Heart right ventricle (tissue), 16 donors: ENCODE results near the gene LRRC70. TPM values are rescaled to one million over a fixed set of nuclear protein-coding genes. Genes with fewer than 3 reads are reported as not detected.

Source experiments
- ATAC-seq, 8 donors: fragments of 200-7000 bp; cut with Tn5 transposase; one replicate each; pipeline ENCODE4 v1.9.1; 2020; ENCODE audit warnings: mild to moderate bottlenecking in 8 of 8, moderate library complexity in 8 of 8, moderate number of reproducible peaks in 1 of 8
- DNase-seq, 2 donors: peaks; one replicate each; pipeline ENCODE4 v3.0.0-alpha.2; 2020
- H3K27ac ChIP-seq, 10 donors: fragments of 200-600 bp; sonication (generic) in 2 of 10; one replicate each; pipeline versions ENCODE4 v1.5.0 to v1.8.0; 2020 to 2022; ENCODE audit warnings: mild to moderate bottlenecking in 3 of 10
- H3K27me3 ChIP-seq, 7 donors: fragments of 200-600 bp; one replicate each; pipeline ENCODE4 v1.8.0; 2021 to 2022; ENCODE audit warnings: mild to moderate bottlenecking in 2 of 7
- H3K36me3 ChIP-seq, 9 donors: fragments of 200-600 bp; sonication (generic) in 1 of 9; one replicate each; pipeline versions ENCODE4 v1.5.0 to v1.8.0; 2020 to 2022; ENCODE audit warnings: mild to moderate bottlenecking in 2 of 9
- H3K4me1 ChIP-seq, 9 donors: fragments of 200-600 bp; sonication (generic) in 1 of 9; one replicate each; pipeline versions ENCODE4 v1.5.0 to v1.8.0; 2020 to 2022; ENCODE audit warnings: mild to moderate bottlenecking in 4 of 9
- H3K4me3 ChIP-seq, 10 donors: fragments of 200-600 bp; sonication (generic) in 2 of 10; one replicate each; pipeline versions ENCODE4 v1.5.0 to v1.8.0; 2020 to 2022; ENCODE audit warnings: mild to moderate bottlenecking in 7 of 10, moderate library complexity in 2 of 10
- H3K9me3 ChIP-seq, 11 donors: fragments of 200-600 bp in 10 of 11; sonication (generic) in 2 of 11; one replicate each; pipeline versions ENCODE4 v1.5.0 to v1.8.0; 2013 to 2022; ENCODE audit warnings: mild to moderate bottlenecking in 2 of 11, control low read depth in 1 of 11, moderate library complexity in 1 of 11
- WGBS, 2 donors: extraction: QIAGEN DNeasy Blood & Tissue Kit; methylation state at CpG; one replicate each; pipeline ENCODE4 v1.1.7; 2013; ENCODE audit warnings: inconsistent platforms in 1 of 2; 5-methylcytosine and 5-hydroxymethylcytosine counted together
- intact Hi-C, 10 donors: fragments of 100-400 bp; cut with DNase I; formaldehyde crosslinking; loops; one replicate each; pipeline versions ENCODE4 v1.11.1 to v1.14.2; 2022
- polyA plus RNA-seq, 2 donors: library from polyadenylated mRNA; stranded (reverse); fragments of 200-250 nt; gene quantifications; one replicate each; pipeline ENCODE4 v1.2.3, GENCODE V29; 2013
- total RNA-seq, 10 donors: library from RNA; stranded (reverse); fragmentation: NEBNext Ultra II Directional in 3 of 10; extraction: Animal tissue kit (Norgen Biotek cat#: 25700) in 3 of 10; gene quantifications; one replicate each; pipeline versions ENCODE4 v1.2.1 to v1.2.4, GENCODE V29; 2021 to 2023
- TF ChIP-seq, protein P1 (sequence below), 9 donors: fragments of 200-600 bp; sonication (generic) in 2 of 9; IDR thresholded peaks; one replicate each; pipeline versions ENCODE4 v1.5.0 to v1.8.0; 2021 to 2022; ENCODE audit warnings: antibody characterized with exemption in 9 of 9, mild to moderate bottlenecking in 5 of 9, moderate library complexity in 1 of 9
- donor health status: Arrhythmogenic right ventricular cardiomyopathy.
- donor health status: ischemic (EF 13 %, LVEDD 7.1; RV severe dilation, severe dysfunction).
- donor health status: healthy with polysubstance abuse.
- donor health status: DM: no; HTN: yes; CAD: no.
- donor health status: DM: no; HTN: no; CAD: no.
- donor health status: ischemic (EF 25% LVEDD 6.9; RV normal size, moderate dysfunction).
- donor health status: ischemic (EF 25% LVEDD 5.7; RV mildly dilated, moderate dysfunction).
- donor health status: healthy.
- donor health status: DM: yes; HTN: yes; CAD: no.
- donor health status: Ischemic cardiomyopathy.
- donor health status: ischemic (EF 35%, LVEDD 5.7; RV mildly dilated, moderate dysfunction).
- donor health status: nonischemic (EF 11% LVEDD 7.7; RV severe dilation, severe dysfunction).
- donor health status: DM: yes; HTN: yes; CAD: no.
- donor health status: PGD.
- donor health status: ischemic (EF 29% LVEDD 5.4; RV normal size, mild dysfunction).
- donor health status: nonischemic (EF 23%, LVEDD 6.1; RV moderate dilation, normal function).

LRRC70 gene
- total and polyA plus RNA-seq, 12 donors = 0.42 to 4.8 (median 1.7) TPM

DNA sequence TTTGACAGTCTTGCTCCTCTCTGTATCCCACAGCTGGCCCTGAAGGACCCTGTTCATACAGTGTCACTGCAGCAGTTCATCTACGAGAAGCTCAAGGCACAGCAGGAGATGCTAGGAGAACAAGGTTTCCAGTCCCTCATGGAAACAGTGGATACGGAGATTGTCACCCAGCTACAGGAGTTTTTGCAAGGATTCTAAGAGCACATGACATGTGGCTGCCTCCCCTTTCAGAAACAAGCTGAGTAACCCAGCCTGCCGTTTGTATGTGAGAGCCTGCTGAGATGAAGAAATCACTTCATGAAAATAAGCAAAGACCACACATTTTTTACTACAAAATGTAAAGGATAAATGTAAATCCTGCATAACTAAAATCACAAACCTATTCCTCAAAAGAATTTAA lies 48.5 kb downstream of the LRRC70 start:
- Histone ChIP-seq H3K36me3 (peaks cover 0 to 48% (median 19%) of the 10 kb centered on the region in 9 donors), H3K27me3 (no peaks in the 10 kb centered on the region), H3K27ac (no peak overlapping the region), H3K4me3 (no peak overlapping the region), H3K9me3 (no peaks in the 10 kb centered on the region), H3K4me1 (no peaks in the 10 kb centered on the region)
- 73 to 76% methylated on average over 3 of the region's 3 CpGs for WGBS, 2 donors
- ATAC-seq (no peak), DNase-seq (no peak)
- TF ChIP-seq, protein P1, sequence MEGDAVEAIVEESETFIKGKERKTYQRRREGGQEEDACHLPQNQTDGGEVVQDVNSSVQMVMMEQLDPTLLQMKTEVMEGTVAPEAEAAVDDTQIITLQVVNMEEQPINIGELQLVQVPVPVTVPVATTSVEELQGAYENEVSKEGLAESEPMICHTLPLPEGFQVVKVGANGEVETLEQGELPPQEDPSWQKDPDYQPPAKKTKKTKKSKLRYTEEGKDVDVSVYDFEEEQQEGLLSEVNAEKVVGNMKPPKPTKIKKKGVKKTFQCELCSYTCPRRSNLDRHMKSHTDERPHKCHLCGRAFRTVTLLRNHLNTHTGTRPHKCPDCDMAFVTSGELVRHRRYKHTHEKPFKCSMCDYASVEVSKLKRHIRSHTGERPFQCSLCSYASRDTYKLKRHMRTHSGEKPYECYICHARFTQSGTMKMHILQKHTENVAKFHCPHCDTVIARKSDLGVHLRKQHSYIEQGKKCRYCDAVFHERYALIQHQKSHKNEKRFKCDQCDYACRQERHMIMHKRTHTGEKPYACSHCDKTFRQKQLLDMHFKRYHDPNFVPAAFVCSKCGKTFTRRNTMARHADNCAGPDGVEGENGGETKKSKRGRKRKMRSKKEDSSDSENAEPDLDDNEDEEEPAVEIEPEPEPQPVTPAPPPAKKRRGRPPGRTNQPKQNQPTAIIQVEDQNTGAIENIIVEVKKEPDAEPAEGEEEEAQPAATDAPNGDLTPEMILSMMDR (IDR thresholded peaks at IDR 0.05) = no peak
- intact Hi-C loops = no loop called here

DNA sequence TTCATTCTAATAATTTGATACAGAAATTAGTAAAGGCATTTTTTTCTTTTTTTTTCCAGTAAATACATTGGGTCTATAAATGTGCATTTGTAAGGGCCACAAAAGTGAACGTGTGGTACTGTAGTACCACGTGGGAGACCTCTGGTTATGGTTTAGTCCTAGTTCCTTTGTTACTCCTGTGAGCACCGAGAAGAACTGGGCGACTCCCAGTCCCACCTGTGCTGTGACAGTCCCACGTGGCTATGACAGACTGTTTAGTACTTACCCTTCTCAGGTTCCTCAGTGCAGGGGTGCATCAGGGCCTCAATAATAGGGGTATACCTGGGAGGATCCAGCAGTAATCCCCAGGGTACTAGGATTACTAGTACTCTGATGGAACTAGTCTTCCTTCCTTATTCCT lies 49.3 kb downstream of the LRRC70 start:
- Histone ChIP-seq H3K27me3 (no peaks in the 10 kb centered on the region), H3K4me3 (no peak overlapping the region), H3K27ac (no peak overlapping the region), H3K36me3 (peaks cover 0 to 48% (median 19%) of the 10 kb centered on the region in 9 donors), H3K4me1 (no peaks in the 10 kb centered on the region), H3K9me3 (no peaks in the 10 kb centered on the region)
- ATAC-seq (no peak), DNase-seq (no peak)
- TF ChIP-seq, protein P1 (IDR thresholded peaks at IDR 0.05) = no peak
- intact Hi-C loops = no loop called here
- 88 to 93% methylated on average over 5 of the region's 5 CpGs for WGBS, 2 donors

Other genes with a start within 250 kb of the LRRC70 start
- gene DIMT1, start 174.9 kb upstream of the LRRC70 start, total RNA-seq = 10 to 100 TPM; 15.9 to 23.0 (median 19.0) TPM
- 10 to 100 TPM; 10.5 to 18.0 TPM for gene DIMT1, start 174.9 kb upstream of the LRRC70 start, polyA plus RNA-seq
- gene IPO11, start 166.1 kb upstream of the LRRC70 start, total RNA-seq = 10 to 100 TPM; 23.9 to 39.3 (median 32.9) TPM
- gene IPO11, start 166.1 kb upstream of the LRRC70 start, polyA plus RNA-seq = 10 to 100 TPM in 1 of 2 donors, 1 to 10 TPM in 1; 7.8 to 11.0 TPM